ENCODE measurements around the gene IFIT3. TPM values are rescaled to one million over a fixed set of nuclear protein-coding genes. Genes with fewer than 3 reads are reported as not detected.
A peak's percentile ranks its signal among the peaks of the same experiment; 100 is the strongest.
"Not testable (repeated sequence)": the region's sequence is repeated elsewhere in the genome, so short reads cannot be mapped to it uniquely, and the experiment has no call there.

Gene IFIT3
- total and polyA plus RNA-seq, 9 of the 15 experiments (the other 6 are each of a cell fraction or from before 2014, with no cell fraction given), result 0.23 to 2.2 (median 0.77) TPM

- intact Hi-C loops (cut with micrococcal nuclease); H3K9me3 ChIP-seq (replicated peaks; ENCODE audit: control insufficient read depth, insufficient read depth, low read depth, low read length); DNase-seq (ENCODE audit: extremely low read depth in 1 of 4, low spot score in 3 of 4); CTCF ChIA-PET (ENCODE audit: low intra/inter-chr PET ratio); H3K27me3 ChIP-seq (ENCODE audit: control insufficient read depth in 2 of 2, insufficient read depth in 2 of 2, low read length in 2 of 2); H3K4me2 ChIP-seq (ENCODE audit: insufficient read depth, low read length); H3K9me1 ChIP-seq (ENCODE audit: control insufficient read depth, insufficient read depth, low read length); FAIRE-seq; H3K27ac ChIP-seq (ENCODE audit: extremely low read depth, low read depth, low read length); H3K9ac ChIP-seq (ENCODE audit: insufficient read depth in 1 of 2, low read depth in 2 of 2, low read length in 2 of 2); H3K4me1 ChIP-seq (replicated peaks in 1 of 2; ENCODE audit: control insufficient read depth in 2 of 2, insufficient read depth in 2 of 2, low read length in 2 of 2); POLR2A ChIA-PET; H4K20me1 ChIP-seq (replicated peaks; ENCODE audit: control insufficient read depth, insufficient read depth, low read length); H3K36me3 ChIP-seq (ENCODE audit: control insufficient read depth, insufficient read depth, low read length); H3K79me2 ChIP-seq (ENCODE audit: control insufficient read depth, insufficient read depth, low read length); BruUV-seq (replicated peaks); in situ Hi-C loops (cut with MboI); H3K4me3 ChIP-seq; ATAC-seq; H2AFZ ChIP-seq (ENCODE audit: low read depth, low read length): not testable (repeated sequence)
- 14% methylated on average over 4 of the region's 4 CpGs for WGBS (ENCODE audit: insufficient coverage, low coverage, missing lambda C conversion rate)
- TF ChIP-seq ZNF354B (CRISPR knock-in tag; IDR thresholded peaks at IDR 0.05) (peak; percentile 62; the same call in 1 of the 2 replicates), ZNF507 (tag; conservative IDR thresholded peaks at IDR 0.05) (peak; percentile 94)
Measured at GRCh38 chr10:89318047-89318446, 9.8 kb upstream of the IFIT3 start.

GRCh38 chr10:89325081-89325480 is 2.7 kb upstream of the IFIT3 start:
- FAIRE-seq; H2AFZ ChIP-seq (ENCODE audit: low read depth, low read length); H3K27me3 ChIP-seq (ENCODE audit: control insufficient read depth in 2 of 2, insufficient read depth in 2 of 2, low read length in 2 of 2); H3K4me3 ChIP-seq; H3K9me3 ChIP-seq (replicated peaks; ENCODE audit: control insufficient read depth, insufficient read depth, low read depth, low read length); H3K4me2 ChIP-seq (ENCODE audit: insufficient read depth, low read length); H3K36me3 ChIP-seq (ENCODE audit: control insufficient read depth, insufficient read depth, low read length); DNase-seq (ENCODE audit: extremely low read depth in 1 of 4, low spot score in 3 of 4); BruUV-seq (replicated peaks); H4K20me1 ChIP-seq (replicated peaks; ENCODE audit: control insufficient read depth, insufficient read depth, low read length); H3K4me1 ChIP-seq (replicated peaks in 1 of 2; ENCODE audit: control insufficient read depth in 2 of 2, insufficient read depth in 2 of 2, low read length in 2 of 2); POLR2A ChIA-PET; CTCF ChIA-PET (ENCODE audit: low intra/inter-chr PET ratio); H3K79me2 ChIP-seq (ENCODE audit: control insufficient read depth, insufficient read depth, low read length); H3K9me1 ChIP-seq (ENCODE audit: control insufficient read depth, insufficient read depth, low read length); in situ Hi-C loops (cut with MboI); H3K9ac ChIP-seq (ENCODE audit: insufficient read depth in 1 of 2, low read depth in 2 of 2, low read length in 2 of 2); H3K27ac ChIP-seq (ENCODE audit: extremely low read depth, low read depth, low read length); intact Hi-C loops (cut with micrococcal nuclease); ATAC-seq: not testable (repeated sequence)

GRCh38 chr10:89325856-89326255 is 1.9 kb upstream of the IFIT3 start:
- H3K27ac ChIP-seq (ENCODE audit: extremely low read depth, low read depth, low read length); H3K27me3 ChIP-seq (ENCODE audit: control insufficient read depth in 2 of 2, insufficient read depth in 2 of 2, low read length in 2 of 2); DNase-seq (ENCODE audit: extremely low read depth in 1 of 4, low spot score in 3 of 4); in situ Hi-C loops (cut with MboI); H3K36me3 ChIP-seq (ENCODE audit: control insufficient read depth, insufficient read depth, low read length); FAIRE-seq; intact Hi-C loops (cut with micrococcal nuclease); H3K9me1 ChIP-seq (ENCODE audit: control insufficient read depth, insufficient read depth, low read length); CTCF ChIA-PET (ENCODE audit: low intra/inter-chr PET ratio); POLR2A ChIA-PET; H3K4me3 ChIP-seq; H3K9me3 ChIP-seq (replicated peaks; ENCODE audit: control insufficient read depth, insufficient read depth, low read depth, low read length); H4K20me1 ChIP-seq (replicated peaks; ENCODE audit: control insufficient read depth, insufficient read depth, low read length); BruUV-seq (replicated peaks); H3K4me1 ChIP-seq (replicated peaks in 1 of 2; ENCODE audit: control insufficient read depth in 2 of 2, insufficient read depth in 2 of 2, low read length in 2 of 2); H2AFZ ChIP-seq (ENCODE audit: low read depth, low read length); ATAC-seq; H3K4me2 ChIP-seq (ENCODE audit: insufficient read depth, low read length); H3K79me2 ChIP-seq (ENCODE audit: control insufficient read depth, insufficient read depth, low read length); H3K9ac ChIP-seq (ENCODE audit: insufficient read depth in 1 of 2, low read depth in 2 of 2, low read length in 2 of 2): not testable (repeated sequence)
- 72% methylated on average over 2 of the region's 2 CpGs for WGBS (ENCODE audit: insufficient coverage, low coverage, missing lambda C conversion rate)

All from K562 (cell line).